Naive B cell (primary cell): Measurements from ENCODE around the gene DDR1. TPM values are rescaled to one million over a fixed set of nuclear protein-coding genes. Genes with fewer than 3 reads are reported as not detected.
A peak's percentile ranks its signal among the peaks of the same experiment; 100 is the strongest.
"Not testable (repeated sequence)": the region's sequence is repeated elsewhere in the genome, so short reads cannot be mapped to it uniquely, and the experiment has no call there.

Source experiments
- ATAC-seq, 2 donors: fragments of 150-1000 bp; cut with Tn5 transposase; 2 replicates each; pipeline ENCODE4 v1.10.0; 2021; ENCODE audit warnings: low read depth in 2 of 2, mild to moderate bottlenecking in 2 of 2, moderate library complexity in 2 of 2
- DNase-seq: peaks from one replicate; pipeline ENCODE4 v3.0.0; 2022
- H3K27ac Mint-ChIP-seq, 6 donors: one replicate each; pipeline ENCODE4 v1.8.0; 2020 to 2022; ENCODE audit warnings: mild to moderate bottlenecking in 6 of 6, mixed read lengths in 6 of 6, moderate library complexity in 5 of 6, inconsistent platforms in 2 of 6
- H3K27me3 Mint-ChIP-seq, 3 donors: one replicate each; pipeline ENCODE4 v1.8.0; 2021 to 2022; ENCODE audit warnings: mixed read lengths in 3 of 3, mild to moderate bottlenecking in 1 of 3
- H3K36me3 Mint-ChIP-seq, 2 donors: one replicate each; pipeline ENCODE4 v1.8.0; 2020 to 2022; ENCODE audit warnings: mixed read lengths in 2 of 2, inconsistent platforms in 1 of 2, mild to moderate bottlenecking in 1 of 2
- H3K4me1 Mint-ChIP-seq, 3 donors: one replicate each; pipeline ENCODE4 v1.8.0; 2020 to 2022; ENCODE audit warnings: mixed read lengths in 3 of 3, inconsistent platforms in 1 of 3, mild to moderate bottlenecking in 1 of 3, moderate library complexity in 1 of 3
- H3K4me3 Mint-ChIP-seq, 8 donors: one replicate each; pipeline ENCODE4 v1.8.0; 2020 to 2022; ENCODE audit warnings: mild to moderate bottlenecking in 8 of 8, mixed read lengths in 8 of 8, moderate library complexity in 8 of 8, inconsistent platforms in 2 of 8
- H3K9me3 Mint-ChIP-seq, 7 donors: one replicate each; pipeline ENCODE4 v1.8.0; 2020 to 2022; ENCODE audit warnings: mixed read lengths in 7 of 7, mild to moderate bottlenecking in 5 of 7, inconsistent platforms in 2 of 7, moderate library complexity in 1 of 7
- polyA plus RNA-seq, 6 donors: library from polyadenylated mRNA; unstranded; fragments of 300-500 nt; fragmentation: Illumina TruSeq; gene quantifications; one replicate each; pipeline ENCODE4 v1.2.3, GENCODE V29; 2021; ENCODE audit warnings: low read depth in 6 of 6

The DDR1 gene
- polyA plus RNA-seq, 6 donors from 2014 or later: 3.6 to 8.0 (median 4.4) TPM

DNA sequence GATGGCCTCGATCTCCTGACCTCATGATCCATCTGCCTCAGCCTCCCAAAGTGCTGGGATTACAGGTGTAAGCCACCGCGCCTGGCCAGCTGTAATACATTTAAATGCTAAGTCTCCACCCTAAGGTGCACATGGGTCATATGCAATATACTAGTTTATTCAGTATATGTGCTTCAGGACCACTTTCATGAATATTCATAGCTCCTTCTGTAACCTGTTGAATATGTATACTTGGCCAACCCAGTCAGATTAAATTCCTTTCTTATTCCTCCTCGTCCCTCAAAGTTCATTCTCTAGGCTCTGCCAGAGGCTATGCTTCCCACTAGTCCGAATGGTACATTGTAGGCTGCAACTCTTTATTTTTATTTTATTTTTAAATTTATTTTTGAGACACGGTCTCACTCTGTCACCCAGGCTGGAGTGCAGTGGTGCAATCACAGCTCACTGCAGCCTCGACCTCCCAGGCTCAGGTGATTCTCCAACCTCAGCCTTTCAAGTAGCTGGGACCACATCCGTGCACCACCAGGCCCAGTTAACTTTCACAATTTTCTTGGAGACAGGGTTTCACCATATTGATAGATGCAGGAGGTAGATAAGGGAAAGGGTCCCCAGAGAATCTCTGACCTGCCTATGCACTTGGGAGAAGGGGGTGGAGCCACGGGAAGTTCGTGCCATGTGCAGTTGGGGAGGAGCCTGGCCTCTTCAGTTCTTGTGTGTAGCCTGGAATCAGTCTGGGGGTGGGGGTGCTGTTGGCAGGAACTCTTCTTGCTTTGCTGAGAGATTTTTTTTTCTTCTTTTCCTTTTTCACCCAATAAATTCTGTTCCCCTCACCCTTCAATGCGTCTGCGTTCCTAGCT, 41.3 kb upstream of the DDR1 start:
- no peak for DNase-seq
- peaks cover 7 to 12% (median 7%) of the 10 kb centered on the region in 3 donors for H3K4me1 Mint-ChIP-seq
- no peak for ATAC-seq
- no peak overlapping the region for H3K27ac Mint-ChIP-seq
- peaks cover 0 to 25% (median 10%) of the 10 kb centered on the region in 3 donors for H3K27me3 Mint-ChIP-seq
- H3K4me3 Mint-ChIP-seq: no peak overlapping the region
- no peaks in the 10 kb centered on the region for H3K9me3 Mint-ChIP-seq
- H3K36me3 Mint-ChIP-seq: no peaks in the 10 kb centered on the region

DNA sequence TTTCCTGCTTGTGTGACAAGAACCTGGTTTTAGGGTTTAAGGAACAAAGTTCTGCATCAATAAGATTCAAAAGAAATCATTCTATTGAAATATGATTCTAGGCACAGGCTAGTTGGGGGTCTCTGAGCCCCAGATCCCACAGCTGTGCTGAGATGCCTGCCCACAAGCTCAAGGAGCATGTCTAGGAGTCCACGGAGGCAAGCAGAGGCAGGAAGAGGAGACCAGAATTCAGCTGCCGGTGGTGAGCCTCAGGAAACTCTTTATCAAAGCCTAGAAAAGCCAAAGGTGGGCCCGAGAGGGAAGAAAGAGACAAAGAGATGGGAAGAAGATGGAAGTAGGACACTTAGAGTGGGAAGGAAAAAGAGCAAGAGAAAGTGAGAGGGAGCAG, 40.7 kb upstream of the DDR1 start:
- Mint-ChIP-seq H3K4me1 (peaks cover 4 to 9% (median 5%) of the 10 kb centered on the region in 3 donors), H3K36me3 (no peaks in the 10 kb centered on the region), H3K4me3 (peak overlapping the region in 1 of 8 donors; percentile 79)

DNA sequence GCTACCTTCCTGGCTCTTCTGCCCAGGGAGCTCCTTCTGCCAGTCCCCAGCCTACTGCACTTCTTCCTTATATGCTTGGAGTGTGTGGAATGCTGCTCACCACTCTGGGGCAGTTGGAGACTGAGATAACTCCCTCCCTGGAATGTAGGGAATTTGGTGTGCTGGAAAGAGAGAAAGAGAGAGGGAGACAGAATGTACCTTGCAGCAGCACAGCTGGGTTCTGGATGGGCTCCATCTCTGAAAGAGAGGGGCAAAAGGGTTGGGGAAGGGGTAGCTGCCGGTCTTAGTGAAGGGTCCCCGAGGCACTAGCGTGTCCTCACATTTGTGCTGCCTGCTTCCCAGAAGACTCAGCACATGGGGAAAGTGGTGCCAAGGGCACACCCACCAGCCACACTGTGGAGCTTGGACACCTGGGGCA, 40.2 kb upstream of the DDR1 start:
- ATAC-seq (no peak), DNase-seq (no peak)
- no peaks in the 10 kb centered on the region for H3K9me3 Mint-ChIP-seq
- H3K4me1 Mint-ChIP-seq: peaks cover 0 to 4% (median 0%) of the 10 kb centered on the region in 3 donors
- no peaks in the 10 kb centered on the region for H3K36me3 Mint-ChIP-seq
- no peak overlapping the region for H3K27ac Mint-ChIP-seq
- H3K4me3 Mint-ChIP-seq: no peak overlapping the region
- H3K27me3 Mint-ChIP-seq: peaks cover 0 to 25% (median 10%) of the 10 kb centered on the region in 3 donors

More for the DNA sequence above, 40.7 kb upstream of the DDR1 start:
- no peak for ATAC-seq
- Mint-ChIP-seq H3K27ac (no peak overlapping the region), H3K27me3 (peaks cover 0 to 25% (median 10%) of the 10 kb centered on the region in 3 donors), H3K9me3 (no peaks in the 10 kb centered on the region)
- no peak for DNase-seq

DNA sequence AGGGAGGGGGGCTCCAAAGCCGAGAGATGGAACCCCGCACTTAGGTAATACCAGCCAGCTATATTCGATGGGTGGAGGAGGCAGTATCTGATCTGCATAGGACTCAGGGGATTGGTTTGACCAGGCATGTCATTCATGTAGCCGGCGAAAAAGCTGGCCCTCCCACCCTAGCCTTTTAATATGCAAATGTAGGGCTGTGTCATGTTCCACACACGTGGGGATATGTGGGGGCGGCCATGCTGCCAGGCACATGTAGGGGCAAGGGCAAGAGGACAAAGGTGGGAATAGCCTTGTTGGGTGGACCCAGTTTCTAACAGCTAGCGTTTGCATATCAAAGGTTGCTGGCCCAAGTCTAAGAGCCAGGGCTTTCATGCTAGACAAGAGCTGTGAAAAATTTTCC, 39.1 kb upstream of the DDR1 start:
- H3K4me3 Mint-ChIP-seq: no peak overlapping the region
- ATAC-seq: no peak
- H3K4me1 Mint-ChIP-seq: peaks cover 0 to 3% (median 0%) of the 10 kb centered on the region in 3 donors
- no peak overlapping the region for H3K27ac Mint-ChIP-seq
- H3K27me3 Mint-ChIP-seq: peaks cover 0 to 25% (median 10%) of the 10 kb centered on the region in 3 donors
- DNase-seq: no peak
- H3K36me3 Mint-ChIP-seq: peaks cover 0 to 2% of the 10 kb centered on the region in 2 donors
- peaks cover 0 to 9% (median 0%) of the 10 kb centered on the region in 7 donors for H3K9me3 Mint-ChIP-seq

DNA sequence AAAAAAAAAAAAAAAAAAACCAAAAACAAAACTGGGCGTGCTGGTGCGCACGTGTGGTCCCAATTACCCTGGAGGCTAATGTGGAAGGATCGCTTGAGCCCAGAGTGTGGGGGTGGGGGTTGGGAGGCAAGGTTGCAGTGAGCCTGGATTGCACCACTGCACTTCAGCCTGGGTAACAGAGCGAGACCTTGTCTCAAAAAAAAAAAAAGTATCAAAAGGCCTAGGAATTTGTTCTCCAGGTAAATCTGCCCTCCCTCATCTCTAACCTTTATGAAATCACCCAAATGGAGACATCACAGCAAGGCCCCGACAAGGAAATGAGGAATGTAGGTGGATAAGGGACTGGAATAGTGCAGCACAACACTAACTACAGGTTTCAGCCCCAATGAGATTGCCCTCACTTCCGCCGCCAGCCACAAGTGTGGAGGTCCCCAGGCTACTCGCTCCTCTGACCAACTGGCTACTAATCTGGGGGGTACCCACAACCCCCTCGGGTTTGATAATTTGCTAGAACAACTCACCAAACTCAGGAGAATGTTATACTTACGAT, 36.8 kb upstream of the DDR1 start:
- Mint-ChIP-seq H3K27me3 (peaks cover 0 to 25% (median 10%) of the 10 kb centered on the region in 3 donors), H3K27ac (peak overlapping the region in 1 of 6 donors; percentile 22), H3K36me3 (peaks cover 6 to 21% of the 10 kb centered on the region in 2 donors), H3K4me1 (peaks cover 0 to 3% (median 0%) of the 10 kb centered on the region in 3 donors), H3K9me3 (peaks cover 0 to 32% (median 18%) of the 10 kb centered on the region in 7 donors), H3K4me3 (no peak overlapping the region)
- ATAC-seq (no peak), DNase-seq (no peak)

DNA sequence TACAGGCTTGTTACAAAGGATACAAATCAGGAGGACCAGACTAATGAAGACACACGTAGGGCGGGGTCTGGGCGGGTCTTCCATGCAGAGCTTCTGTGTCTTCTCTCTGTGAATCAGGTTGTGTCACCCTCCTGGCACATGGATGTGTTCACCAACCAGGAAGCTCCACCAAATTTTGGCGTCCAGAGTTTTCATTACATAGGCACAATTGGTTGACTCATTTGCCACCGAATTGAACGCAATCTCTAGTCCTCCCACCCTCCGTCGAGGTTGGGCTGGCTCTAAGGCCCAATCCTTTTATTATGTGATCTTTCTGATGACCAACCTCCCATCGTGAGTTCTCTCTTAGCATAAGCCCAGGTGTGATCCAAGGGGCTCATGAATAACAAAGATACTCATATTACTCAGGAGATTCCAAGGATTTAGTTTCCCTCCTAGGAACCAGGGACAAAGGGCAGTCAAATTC, 36.3 kb upstream of the DDR1 start:
- Mint-ChIP-seq H3K36me3 (peaks cover 6 to 26% of the 10 kb centered on the region in 2 donors), H3K27me3 (peaks cover 0 to 23% (median 10%) of the 10 kb centered on the region in 3 donors), H3K27ac (peak overlapping the region in 1 of 6 donors; percentile 22), H3K4me3 (no peak overlapping the region), H3K4me1 (peaks cover 0 to 3% (median 0%) of the 10 kb centered on the region in 3 donors), H3K9me3 (peaks cover 0 to 35% (median 22%) of the 10 kb centered on the region in 7 donors)
- ATAC-seq (no peak), DNase-seq (no peak)

DNA sequence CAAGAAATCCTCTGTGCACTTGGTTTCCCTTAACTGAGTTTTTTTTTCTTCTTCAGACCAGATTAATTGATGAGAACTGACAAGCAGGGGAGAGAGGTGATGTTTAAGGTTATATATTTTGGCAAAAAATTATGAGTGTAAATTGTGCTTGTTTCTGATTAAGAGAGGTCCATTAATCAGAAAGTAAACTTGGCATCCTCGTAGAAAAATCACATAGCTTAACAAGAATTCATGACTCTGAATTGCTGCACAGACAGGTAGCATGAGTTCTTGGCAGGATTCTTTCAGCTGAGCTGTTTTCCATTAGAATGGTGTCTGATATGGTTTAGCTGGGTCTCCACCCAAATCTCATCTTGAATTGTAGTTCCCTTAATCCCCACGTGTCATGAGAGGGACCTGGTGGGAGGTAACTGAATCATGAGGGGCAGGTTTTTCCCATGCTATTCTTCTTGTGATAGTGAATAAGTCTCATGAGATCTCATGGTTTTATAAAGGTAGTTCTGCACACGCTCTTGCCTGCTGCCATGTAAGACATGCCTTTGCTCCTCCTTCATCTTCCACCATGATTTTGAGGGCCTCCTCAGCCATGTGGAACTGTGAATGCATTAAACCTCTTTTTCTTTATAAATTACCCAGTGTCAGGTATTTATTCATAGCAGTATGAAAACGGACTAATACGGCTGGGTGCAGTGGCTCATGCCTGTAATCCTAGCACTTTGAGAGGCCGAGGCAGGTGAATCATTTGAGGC, 34.2 kb upstream of the DDR1 start:
- ATAC-seq: no peak
- Mint-ChIP-seq H3K9me3 (peaks cover 0 to 35% (median 22%) of the 10 kb centered on the region in 7 donors), H3K27ac (no peak overlapping the region), H3K36me3 (peaks cover 6 to 26% of the 10 kb centered on the region in 2 donors), H3K4me3 (no peak overlapping the region), H3K27me3 (peaks cover 0 to 2% (median 0%) of the 10 kb centered on the region in 3 donors), H3K4me1 (no peaks in the 10 kb centered on the region)
- no peak for DNase-seq

DNA sequence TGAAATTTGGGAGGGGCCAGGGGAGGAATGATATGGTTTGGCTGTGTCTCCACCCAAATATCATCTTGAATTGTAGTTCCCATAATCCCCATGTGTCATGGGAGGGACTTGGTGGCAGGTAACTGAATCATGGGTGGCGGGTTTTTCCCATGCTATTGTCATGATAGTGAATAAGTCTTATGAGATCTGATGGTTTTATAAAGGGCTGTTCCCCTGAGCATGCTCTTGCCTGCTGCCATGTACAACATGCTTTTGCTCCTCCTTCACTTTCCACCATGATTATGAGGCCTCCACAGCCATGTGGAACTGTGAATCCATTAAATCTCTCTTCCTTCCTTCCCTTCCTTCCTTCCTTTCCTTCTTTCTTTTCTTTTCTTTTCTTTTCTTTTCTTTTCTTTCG, 31.9 kb upstream of the DDR1 start:
- peaks cover 6 to 26% of the 10 kb centered on the region in 2 donors for H3K36me3 Mint-ChIP-seq
- peaks cover 0 to 13% (median 7%) of the 10 kb centered on the region in 3 donors for H3K27me3 Mint-ChIP-seq
- not testable (repeated sequence) for H3K4me1 Mint-ChIP-seq, H3K27ac Mint-ChIP-seq, DNase-seq, H3K4me3 Mint-ChIP-seq, ATAC-seq
- H3K9me3 Mint-ChIP-seq: peaks cover 0 to 35% (median 22%) of the 10 kb centered on the region in 7 donors

DNA sequence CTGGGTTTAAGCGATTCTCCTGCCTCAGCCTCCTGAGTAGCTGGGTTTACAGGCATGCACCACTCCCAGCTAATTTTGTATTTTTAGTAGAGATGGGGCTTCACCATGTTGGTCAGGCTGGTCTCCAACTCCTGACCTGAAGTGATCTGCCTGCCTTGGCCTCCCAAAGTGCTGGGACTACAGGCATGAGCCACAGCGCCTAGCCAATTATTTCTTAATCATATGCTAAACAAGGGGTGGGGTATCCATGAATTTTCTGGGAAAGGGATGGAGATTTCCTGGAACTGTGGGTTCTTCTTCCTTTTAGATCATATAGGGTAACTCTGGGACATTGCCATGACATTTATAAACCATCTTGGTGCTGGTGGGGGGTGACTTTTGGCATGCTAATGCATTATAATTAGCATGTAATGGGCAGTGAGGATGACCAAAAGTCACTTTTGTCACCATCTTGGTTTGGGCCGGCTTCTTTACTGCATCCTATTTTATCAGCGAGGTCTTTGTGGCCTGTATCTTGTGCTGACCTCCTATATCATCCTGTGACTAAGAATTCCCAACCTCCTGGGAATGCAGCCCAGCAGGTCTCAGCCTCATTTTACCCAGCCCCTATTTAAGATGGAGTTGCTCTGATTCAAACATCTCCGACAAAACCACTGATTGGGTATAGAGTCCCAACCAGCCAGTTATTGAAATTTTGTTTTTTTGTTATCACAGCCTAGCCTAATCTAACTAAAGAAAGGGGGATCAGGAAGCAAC, 29.9 kb upstream of the DDR1 start:
- peaks cover 0 to 13% (median 7%) of the 10 kb centered on the region in 3 donors for H3K27me3 Mint-ChIP-seq
- no peak overlapping the region for H3K4me3 Mint-ChIP-seq
- ATAC-seq (no peak), DNase-seq (no peak)
- H3K9me3 Mint-ChIP-seq: peaks cover 4 to 43% (median 27%) of the 10 kb centered on the region in 7 donors
- H3K27ac Mint-ChIP-seq: no peak overlapping the region
- H3K4me1 Mint-ChIP-seq: peaks cover 5 to 8% (median 6%) of the 10 kb centered on the region in 3 donors
- H3K36me3 Mint-ChIP-seq: peaks cover 6 to 26% of the 10 kb centered on the region in 2 donors

DNA sequence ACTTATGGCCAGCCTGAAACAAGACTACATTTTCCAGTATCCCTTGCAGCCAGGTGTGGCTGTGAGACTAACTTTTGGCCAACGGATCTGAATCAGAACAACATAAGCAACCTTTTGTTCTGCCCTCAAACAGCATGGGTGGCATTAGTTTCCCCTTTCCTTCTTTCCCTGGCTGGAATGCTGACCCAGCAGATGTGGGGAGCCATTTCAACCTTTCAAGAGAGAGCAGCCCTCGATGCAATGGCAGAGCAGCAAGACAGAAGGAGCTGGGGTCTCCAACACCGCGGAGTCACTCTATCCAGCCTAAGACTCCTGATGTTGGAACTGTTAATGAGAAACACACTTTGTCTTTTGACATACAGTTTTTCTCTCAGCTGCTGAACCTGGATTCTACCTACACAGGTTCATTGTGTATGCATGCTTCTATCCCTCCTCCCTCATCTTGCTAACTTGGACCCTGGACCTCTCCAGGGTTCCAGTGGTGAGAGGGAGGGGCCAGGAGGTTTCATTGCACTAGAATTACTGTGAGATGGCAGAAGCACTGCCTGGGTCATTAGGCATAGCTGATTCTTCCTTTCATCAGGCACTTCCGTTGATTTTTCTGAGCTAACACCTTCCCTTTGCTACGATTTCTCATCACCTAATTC, 28.8 kb upstream of the DDR1 start:
- Mint-ChIP-seq H3K4me1 (peaks cover 5 to 8% (median 6%) of the 10 kb centered on the region in 3 donors), H3K36me3 (peaks cover 7 to 22% of the 10 kb centered on the region in 2 donors), H3K27me3 (peaks cover 0 to 13% (median 7%) of the 10 kb centered on the region in 3 donors), H3K4me3 (no peak overlapping the region), H3K9me3 (peaks cover 4 to 40% (median 27%) of the 10 kb centered on the region in 7 donors), H3K27ac (peak overlapping the region in 1 of 6 donors; percentile 32)
- ATAC-seq: no peak
- DNase-seq: no peak

DNA sequence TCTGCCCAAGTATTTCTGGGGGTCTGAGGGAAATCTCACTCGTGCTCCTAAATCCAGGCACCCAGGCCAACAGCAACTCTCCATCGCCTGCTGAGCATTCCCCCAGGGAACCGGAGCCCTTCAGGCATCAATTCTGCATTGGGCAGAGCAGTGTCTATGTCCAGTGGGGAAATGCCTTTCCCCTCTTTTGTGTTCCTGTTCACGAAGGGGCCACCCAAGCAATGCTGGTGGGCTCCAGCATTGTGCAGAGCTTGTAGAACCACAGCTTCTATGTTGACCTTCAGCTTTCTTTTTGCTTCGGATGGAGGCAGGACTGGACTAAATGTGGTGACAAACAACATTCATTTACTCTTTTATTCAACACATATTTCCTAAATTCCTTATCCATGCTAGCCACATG, 27.2 kb upstream of the DDR1 start:
- H3K9me3 Mint-ChIP-seq: peaks cover 4 to 34% (median 29%) of the 10 kb centered on the region in 7 donors
- no peak overlapping the region for H3K27ac Mint-ChIP-seq
- no peak for ATAC-seq
- H3K36me3 Mint-ChIP-seq: peaks cover 8 to 18% of the 10 kb centered on the region in 2 donors
- H3K27me3 Mint-ChIP-seq: peaks cover 3 to 13% (median 7%) of the 10 kb centered on the region in 3 donors
- H3K4me3 Mint-ChIP-seq: peak overlapping the region in 2 of 8 donors; percentile 6 to 59
- no peak for DNase-seq
- peaks cover 6 to 10% (median 8%) of the 10 kb centered on the region in 3 donors for H3K4me1 Mint-ChIP-seq

DNA sequence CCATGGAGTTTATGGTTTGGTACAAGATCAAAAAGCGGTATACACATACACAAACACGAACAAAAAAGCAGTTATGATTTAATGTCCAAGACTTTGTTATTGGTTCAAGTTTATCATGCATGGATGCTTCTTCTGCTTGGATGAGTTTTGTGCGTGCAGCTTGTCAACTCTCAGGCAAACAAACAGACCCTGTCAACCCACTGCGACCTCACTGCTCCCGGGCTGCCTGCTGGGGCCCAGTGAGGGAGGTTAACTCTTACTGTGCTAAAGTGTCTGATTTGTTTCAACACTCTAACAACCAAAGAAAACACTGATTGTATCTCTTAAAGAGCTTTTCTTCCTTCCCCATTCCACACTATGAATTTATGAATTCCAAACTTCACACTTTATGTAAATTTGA, 26.8 kb upstream of the DDR1 start:
- ATAC-seq: peak; percentile 34 to 43
- Mint-ChIP-seq H3K36me3 (peaks cover 8 to 13% of the 10 kb centered on the region in 2 donors), H3K4me3 (no peak overlapping the region), H3K27ac (no peak overlapping the region), H3K4me1 (peaks cover 6 to 11% (median 9%) of the 10 kb centered on the region in 3 donors), H3K27me3 (peaks cover 3 to 13% (median 7%) of the 10 kb centered on the region in 3 donors), H3K9me3 (peaks cover 4 to 30% (median 26%) of the 10 kb centered on the region in 7 donors)
- DNase-seq: no peak
